ENCODE measurements around the gene TBC1D22A.

- no peak for TF ChIP-seq CTCF (IDR thresholded peaks at IDR 0.05; ENCODE audit: low read depth, low read length)
- no peak for TF ChIP-seq EZH2phosphoT487 (IDR thresholded peaks at IDR 0.05; ENCODE audit: low read depth)
These were observed 120.9 kb downstream of the TBC1D22A start for GRCh38 chr22:46883092-46883910.

Measured in OCI-LY3 (cell line).